ENCODE results near the gene TPI1. TPM values are rescaled to one million over a fixed set of nuclear protein-coding genes. Genes with fewer than 3 reads are reported as not detected.

Gene TPI1
- total and polyA plus RNA-seq, 9 donors: 707 to 1,287 (median 972) TPM

GRCh38 chr12:6827982-6828780 lies 39.1 kb upstream of the TPI1 start, which contains the start of gene P3H3:
Gene P3H3 (plus strand): TSS chr12:6828407. CDS start chr12:6828441, 34 bp downstream.
- peak; percentile 82 for DNase-seq
- peaks cover 27% of the 10 kb centered on the region for H3K36me3 ChIP-seq (ENCODE audit: control insufficient read depth, insufficient read depth, low read length)
- H3K27me3 ChIP-seq (ENCODE audit: control insufficient read depth, insufficient read depth, low read length): peaks cover 8% of the 10 kb centered on the region
- H3K27ac ChIP-seq (ENCODE audit: low read length): peak within 1 kb of the TSS; percentile 90
- H3K4me1 ChIP-seq (ENCODE audit: control insufficient read depth, insufficient read depth, low read length): peaks cover 49% of the 10 kb centered on the region
- H3K9me3 ChIP-seq (replicated peaks; ENCODE audit: control insufficient read depth, low read depth, low read length): no peaks in the 10 kb centered on the region
- WGBS (ENCODE audit: insufficient coverage): under 1% methylated on average over 56 of the region's 60 CpGs
- H3K4me3 ChIP-seq (ENCODE audit: low read length): peak within 1 kb of the TSS; percentile 88

- H3K9me3 ChIP-seq (replicated peaks; ENCODE audit: control insufficient read depth, low read depth, low read length): no peaks in the 10 kb centered on the region
- peak; percentile 78 for DNase-seq
- peaks cover 45% of the 10 kb centered on the region for H3K4me1 ChIP-seq (ENCODE audit: control insufficient read depth, insufficient read depth, low read length)
- H3K4me3 ChIP-seq (ENCODE audit: low read length): peak overlapping the region; percentile 88
- H3K27me3 ChIP-seq (ENCODE audit: control insufficient read depth, insufficient read depth, low read length): peaks cover 6% of the 10 kb centered on the region
- H3K27ac ChIP-seq (ENCODE audit: low read length): peak overlapping the region; percentile 88
- H3K36me3 ChIP-seq (ENCODE audit: control insufficient read depth, insufficient read depth, low read length): peaks cover 34% of the 10 kb centered on the region
- WGBS (ENCODE audit: insufficient coverage): under 1% methylated on average over 59 of the region's 71 CpGs
These were observed 38.4 kb upstream of the TPI1 start for GRCh38 chr12:6828781-6829535.

GRCh38 chr12:6829536-6830220 lies 37.7 kb upstream of the TPI1 start:
- Histone ChIP-seq H3K9me3 (replicated peaks; ENCODE audit: control insufficient read depth, low read depth, low read length) (no peaks in the 10 kb centered on the region), H3K27me3 (ENCODE audit: control insufficient read depth, insufficient read depth, low read length) (peaks cover 6% of the 10 kb centered on the region), H3K36me3 (ENCODE audit: control insufficient read depth, insufficient read depth, low read length) (peaks cover 36% of the 10 kb centered on the region), H3K4me3 (ENCODE audit: low read length) (peak overlapping the region; percentile 88), H3K4me1 (ENCODE audit: control insufficient read depth, insufficient read depth, low read length) (peaks cover 45% of the 10 kb centered on the region), H3K27ac (ENCODE audit: low read length) (peak overlapping the region; percentile 88)
- no peak for DNase-seq
- WGBS (ENCODE audit: insufficient coverage): 10% methylated on average over 11 of the region's 19 CpGs

GRCh38 chr12:6830286-6830890 lies 36.9 kb upstream of the TPI1 start:
- no peak overlapping the region for H3K4me3 ChIP-seq (ENCODE audit: low read length)
- no peak for DNase-seq
- no peaks in the 10 kb centered on the region for H3K9me3 ChIP-seq (replicated peaks; ENCODE audit: control insufficient read depth, low read depth, low read length)
- H3K27me3 ChIP-seq (ENCODE audit: control insufficient read depth, insufficient read depth, low read length): peaks cover 5% of the 10 kb centered on the region
- H3K36me3 ChIP-seq (ENCODE audit: control insufficient read depth, insufficient read depth, low read length): peaks cover 39% of the 10 kb centered on the region
- H3K4me1 ChIP-seq (ENCODE audit: control insufficient read depth, insufficient read depth, low read length): peaks cover 39% of the 10 kb centered on the region
- H3K27ac ChIP-seq (ENCODE audit: low read length): no peak overlapping the region
- 61% methylated on average over 6 of the region's 11 CpGs for WGBS (ENCODE audit: insufficient coverage)

GRCh38 chr12:6830999-6831398 lies 36.3 kb upstream of the TPI1 start:
- WGBS (ENCODE audit: insufficient coverage): 80% methylated on average over 5 of the region's 6 CpGs
- Histone ChIP-seq H3K27me3 (ENCODE audit: control insufficient read depth, insufficient read depth, low read length) (peaks cover 4% of the 10 kb centered on the region), H3K9me3 (replicated peaks; ENCODE audit: control insufficient read depth, low read depth, low read length) (no peaks in the 10 kb centered on the region), H3K4me1 (ENCODE audit: control insufficient read depth, insufficient read depth, low read length) (peaks cover 33% of the 10 kb centered on the region), H3K27ac (ENCODE audit: low read length) (no peak overlapping the region), H3K36me3 (ENCODE audit: control insufficient read depth, insufficient read depth, low read length) (peaks cover 44% of the 10 kb centered on the region), H3K4me3 (ENCODE audit: low read length) (no peak overlapping the region)
- no peak for DNase-seq

- DNase-seq: no peak
- H3K27ac ChIP-seq (ENCODE audit: low read length): no peak overlapping the region
- peaks cover 49% of the 10 kb centered on the region for H3K36me3 ChIP-seq (ENCODE audit: control insufficient read depth, insufficient read depth, low read length)
- peaks cover 31% of the 10 kb centered on the region for H3K4me1 ChIP-seq (ENCODE audit: control insufficient read depth, insufficient read depth, low read length)
- WGBS (ENCODE audit: insufficient coverage): 70% methylated on average over 9 of the region's 12 CpGs
- no peaks in the 10 kb centered on the region for H3K9me3 ChIP-seq (replicated peaks; ENCODE audit: control insufficient read depth, low read depth, low read length)
- peaks cover 4% of the 10 kb centered on the region for H3K27me3 ChIP-seq (ENCODE audit: control insufficient read depth, insufficient read depth, low read length)
- H3K4me3 ChIP-seq (ENCODE audit: low read length): no peak overlapping the region
These were observed 35.8 kb upstream of the TPI1 start for GRCh38 chr12:6831450-6831995.

GRCh38 chr12:6832125-6832524 lies 35.2 kb upstream of the TPI1 start:
- H3K27me3 ChIP-seq (ENCODE audit: control insufficient read depth, insufficient read depth, low read length): peaks cover 4% of the 10 kb centered on the region
- peaks cover 25% of the 10 kb centered on the region for H3K4me1 ChIP-seq (ENCODE audit: control insufficient read depth, insufficient read depth, low read length)
- DNase-seq: no peak
- no CpG with 5 or more reads among the region's 4 CpGs for WGBS (ENCODE audit: insufficient coverage)
- H3K27ac ChIP-seq (ENCODE audit: low read length): no peak overlapping the region
- H3K9me3 ChIP-seq (replicated peaks; ENCODE audit: control insufficient read depth, low read depth, low read length): no peaks in the 10 kb centered on the region
- peaks cover 55% of the 10 kb centered on the region for H3K36me3 ChIP-seq (ENCODE audit: control insufficient read depth, insufficient read depth, low read length)
- H3K4me3 ChIP-seq (ENCODE audit: low read length): no peak overlapping the region

- peaks cover 17% of the 10 kb centered on the region for H3K4me1 ChIP-seq (ENCODE audit: control insufficient read depth, insufficient read depth, low read length)
- H3K36me3 ChIP-seq (ENCODE audit: control insufficient read depth, insufficient read depth, low read length): peaks cover 67% of the 10 kb centered on the region
- peaks cover 4% of the 10 kb centered on the region for H3K27me3 ChIP-seq (ENCODE audit: control insufficient read depth, insufficient read depth, low read length)
- WGBS (ENCODE audit: insufficient coverage): 88% methylated on average over 3 of the region's 6 CpGs
- H3K4me3 ChIP-seq (ENCODE audit: low read length): no peak overlapping the region
- H3K27ac ChIP-seq (ENCODE audit: low read length): no peak overlapping the region
- H3K9me3 ChIP-seq (replicated peaks; ENCODE audit: control insufficient read depth, low read depth, low read length): no peaks in the 10 kb centered on the region
- DNase-seq: no peak
These were observed 34.0 kb upstream of the TPI1 start for GRCh38 chr12:6833189-6833890.

GRCh38 chr12:6834254-6834653 lies 33.1 kb upstream of the TPI1 start:
- no CpG with 5 or more reads among the region's 1 CpG for WGBS (ENCODE audit: insufficient coverage)
- Histone ChIP-seq H3K9me3 (replicated peaks; ENCODE audit: control insufficient read depth, low read depth, low read length) (no peaks in the 10 kb centered on the region), H3K4me1 (ENCODE audit: control insufficient read depth, insufficient read depth, low read length) (peaks cover 16% of the 10 kb centered on the region), H3K36me3 (ENCODE audit: control insufficient read depth, insufficient read depth, low read length) (peaks cover 76% of the 10 kb centered on the region), H3K4me3 (ENCODE audit: low read length) (no peak overlapping the region), H3K27ac (ENCODE audit: low read length) (no peak overlapping the region), H3K27me3 (ENCODE audit: control insufficient read depth, insufficient read depth, low read length) (no peaks in the 10 kb centered on the region)
- DNase-seq: no peak

Data from muscle of leg (tissue), 11 donors.